Pancreas (tissue), 10 donors: ENCODE data around the gene BRI3. TPM values are rescaled to one million over a fixed set of nuclear protein-coding genes. Genes with fewer than 3 reads are reported as not detected.
"Not testable (repeated sequence)": the region's sequence is repeated elsewhere in the genome, so short reads cannot be mapped to it uniquely, and the experiment has no call there.

Experiments used
- ATAC-seq, 4 donors: fragments of 200-7000 bp; cut with Tn5 transposase; one replicate each; pipeline versions ENCODE4 v1.8.0 to v1.9.1; 2020; ENCODE audit warnings: mild to moderate bottlenecking in 4 of 4, moderate library complexity in 4 of 4
- DNase-seq, 6 donors: peaks; one replicate each; pipeline ENCODE4 v3.0.0-alpha.2; 2020
- FAIRE-seq: peaks from 2 replicates; lab custom pipeline; 2012; peaks lifted over from hg19 to GRCh38; lab: Jason Lieb, UNC
- H3K27ac ChIP-seq, 4 donors: fragments of 200-600 bp; sonication (generic); 1 replicate in 3 of 4; 2 replicates in 1 of 4; pipeline versions ENCODE4 v1.5.0 to v1.8.0; 2020
- H3K27me3 ChIP-seq, 4 donors: fragments of 200-600 bp; one replicate each; pipeline ENCODE4 v1.8.0; 2021
- H3K36me3 ChIP-seq, 3 donors: fragments of 200-600 bp; sonication (generic) in 1 of 3; one replicate each; pipeline versions ENCODE4 v1.5.0 to v1.8.0; 2020 to 2021
- H3K4me1 ChIP-seq, 3 donors: fragments of 200-600 bp; one replicate each; pipeline ENCODE4 v1.8.0; 2021
- H3K4me3 ChIP-seq, 4 donors: fragments of 200-600 bp; sonication (generic) in 2 of 4; one replicate each; pipeline versions ENCODE4 v1.5.0 to v1.8.0; 2020 to 2021
- H3K9me3 ChIP-seq, 4 donors: fragments of 200-600 bp; one replicate each; pipeline ENCODE4 v1.8.0; 2021
- WGBS, 2 donors: extraction: QIAGEN DNeasy Blood & Tissue Kit; methylation state at CpG; one replicate each; pipeline ENCODE4 v1.1.7; 2013; 5-methylcytosine and 5-hydroxymethylcytosine counted together
- intact Hi-C, 3 donors: fragments of 100-400 bp; cut with DNase I; formaldehyde crosslinking; loops; one replicate each; pipeline versions ENCODE4 v1.11.1 to v1.14.2; 2022
- polyA plus RNA-seq, 2 donors: library from polyadenylated mRNA; stranded (reverse); fragments of 200-250 nt; gene quantifications; one replicate each; pipeline ENCODE4 v1.2.3, GENCODE V29; 2013
- total RNA-seq, 6 donors: library from RNA; stranded (reverse); fragmentation: NEBNext Ultra II Directional in 4 of 6; extraction: Animal tissue kit (Norgen Biotek cat#: 25700) in 4 of 6; gene quantifications; one replicate each; pipeline versions ENCODE4 v1.2.1 to v1.2.4, GENCODE V29; 2021 to 2023
- TF ChIP-seq, protein P1 (sequence below), 4 donors: fragments of 200-600 bp; sonication (generic) in 3 of 4; IDR thresholded peaks; one replicate each; pipeline versions ENCODE4 v1.5.0 to v1.8.0; 2021; ENCODE audit warnings: antibody characterized with exemption in 4 of 4
- donor health status: healthy with polysubstance abuse.
- donor health status: DM: no; HTN: no; CAD: no; lungs with moderate emphysema.
- donor health status: DM: no; HTN: no; CAD: no.
- donor health status: control.
- donor health status: control.
- donor health status: Bipolar disorder and iron deficiency.
- donor health status: DM: yes; HTN: yes; CAD: no.
- donor health status: DM: no; HTN: no; CAD: no.
- donor health status: DM: no; HTN: no; CAD: no.
- donor health status: DM: yes; HTN: yes; CAD: no.

BRI3 gene
- total and polyA plus RNA-seq, 8 donors, result 88.0 to 122 (median 113) TPM

- no peak for DNase-seq
- H3K9me3 ChIP-seq, result no peaks in the 10 kb centered on the region
- 92 to 93% methylated on average over 14 of the region's 14 CpGs for WGBS, 2 donors
- peaks cover 0 to 52% (median 0%) of the 10 kb centered on the region in 3 donors for H3K36me3 ChIP-seq
- no peak for ATAC-seq
- FAIRE-seq, result no peak
- TF ChIP-seq, protein P1, sequence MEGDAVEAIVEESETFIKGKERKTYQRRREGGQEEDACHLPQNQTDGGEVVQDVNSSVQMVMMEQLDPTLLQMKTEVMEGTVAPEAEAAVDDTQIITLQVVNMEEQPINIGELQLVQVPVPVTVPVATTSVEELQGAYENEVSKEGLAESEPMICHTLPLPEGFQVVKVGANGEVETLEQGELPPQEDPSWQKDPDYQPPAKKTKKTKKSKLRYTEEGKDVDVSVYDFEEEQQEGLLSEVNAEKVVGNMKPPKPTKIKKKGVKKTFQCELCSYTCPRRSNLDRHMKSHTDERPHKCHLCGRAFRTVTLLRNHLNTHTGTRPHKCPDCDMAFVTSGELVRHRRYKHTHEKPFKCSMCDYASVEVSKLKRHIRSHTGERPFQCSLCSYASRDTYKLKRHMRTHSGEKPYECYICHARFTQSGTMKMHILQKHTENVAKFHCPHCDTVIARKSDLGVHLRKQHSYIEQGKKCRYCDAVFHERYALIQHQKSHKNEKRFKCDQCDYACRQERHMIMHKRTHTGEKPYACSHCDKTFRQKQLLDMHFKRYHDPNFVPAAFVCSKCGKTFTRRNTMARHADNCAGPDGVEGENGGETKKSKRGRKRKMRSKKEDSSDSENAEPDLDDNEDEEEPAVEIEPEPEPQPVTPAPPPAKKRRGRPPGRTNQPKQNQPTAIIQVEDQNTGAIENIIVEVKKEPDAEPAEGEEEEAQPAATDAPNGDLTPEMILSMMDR (IDR thresholded peaks at IDR 0.05), result no peak
- no peak overlapping the region for H3K27ac ChIP-seq
- no peaks in the 10 kb centered on the region for H3K4me1 ChIP-seq
- H3K4me3 ChIP-seq, result no peak overlapping the region
- no peaks in the 10 kb centered on the region for H3K27me3 ChIP-seq
- intact Hi-C loops, result no loop called here
Measured at GRCh38 chr7:98307971-98308466, 26.5 kb downstream of the BRI3 start.

- Histone ChIP-seq H3K4me3 (no peak overlapping the region), H3K27me3 (no peaks in the 10 kb centered on the region), H3K27ac (no peak overlapping the region), H3K4me1 (no peaks in the 10 kb centered on the region), H3K9me3 (no peaks in the 10 kb centered on the region), H3K36me3 (peaks cover 0 to 44% (median 0%) of the 10 kb centered on the region in 3 donors)
- TF ChIP-seq, protein P1 (IDR thresholded peaks at IDR 0.05), result no peak
- DNase-seq (no peak), FAIRE-seq (no peak), ATAC-seq (no peak)
- 94 to 97% methylated on average over 8 of the region's 8 CpGs for WGBS, 2 donors
- intact Hi-C loops, result no loop called here
Measured at GRCh38 chr7:98309566-98309965, 28.1 kb downstream of the BRI3 start.

GRCh38 chr7:98312201-98312600 is 30.7 kb downstream of the BRI3 start:
- H3K27ac ChIP-seq, result no peak overlapping the region
- WGBS, 2 donors, result 75% methylated on average over 7 of the region's 7 CpGs
- DNase-seq (no peak), FAIRE-seq (no peak), ATAC-seq (no peak)
- TF ChIP-seq, protein P1 (IDR thresholded peaks at IDR 0.05), result no peak
- H3K4me3 ChIP-seq, result no peak overlapping the region
- peaks cover 0 to 52% (median 0%) of the 10 kb centered on the region in 3 donors for H3K36me3 ChIP-seq
- no peaks in the 10 kb centered on the region for H3K9me3 ChIP-seq
- intact Hi-C loops, result no loop called here
- no peaks in the 10 kb centered on the region for H3K27me3 ChIP-seq
- no peaks in the 10 kb centered on the region for H3K4me1 ChIP-seq

- WGBS, 2 donors, result 92 to 94% methylated on average over 11 of the region's 11 CpGs
- Histone ChIP-seq H3K27ac (no peak overlapping the region), H3K27me3 (no peaks in the 10 kb centered on the region), H3K4me1 (no peaks in the 10 kb centered on the region), H3K4me3 (no peak overlapping the region), H3K9me3 (no peaks in the 10 kb centered on the region), H3K36me3 (peaks cover 0 to 34% (median 0%) of the 10 kb centered on the region in 3 donors)
- DNase-seq, result no peak
- FAIRE-seq, result no peak
- TF ChIP-seq, protein P1 (IDR thresholded peaks at IDR 0.05), result no peak
- intact Hi-C loops, result no loop called here
- no peak for ATAC-seq
Measured at GRCh38 chr7:98314469-98314868, 33.0 kb downstream of the BRI3 start.

DNA sequence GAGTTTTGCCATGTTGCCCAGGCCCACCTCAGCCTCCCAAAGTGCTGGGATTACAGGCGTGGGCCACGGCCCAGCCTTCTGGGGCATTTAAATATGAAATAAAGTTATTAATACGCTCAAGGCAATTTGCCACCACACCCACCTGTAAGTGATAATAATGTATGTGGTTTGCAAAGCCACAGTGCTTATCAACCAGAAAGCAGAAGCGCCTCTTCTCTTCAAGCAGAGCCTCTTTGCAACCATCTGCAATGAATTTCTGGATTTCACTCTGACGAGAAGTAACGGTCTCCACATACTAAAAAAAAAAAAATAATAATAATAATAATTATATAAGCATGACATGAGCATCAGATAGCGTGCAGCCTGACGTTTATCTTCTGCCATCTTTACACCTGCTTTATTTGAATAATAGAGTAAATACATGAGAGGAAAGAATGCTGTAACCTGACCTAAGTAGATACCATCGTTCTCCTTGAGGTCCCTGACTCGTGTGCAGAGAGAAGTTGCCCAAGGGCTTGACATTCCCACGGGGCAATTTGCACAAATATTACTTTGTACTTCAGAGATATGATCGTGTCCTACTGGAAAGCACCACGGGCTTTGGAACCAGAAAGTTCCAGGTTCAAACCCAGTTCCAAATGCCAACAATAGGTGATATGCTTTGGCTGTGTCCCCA is 34.0 kb downstream of the BRI3 start:
- H3K4me1 ChIP-seq, result no peaks in the 10 kb centered on the region
- no peak overlapping the region for H3K27ac ChIP-seq
- no peak for DNase-seq
- no peak for FAIRE-seq
- intact Hi-C loops, result no loop called here
- WGBS, 2 donors, result 68 to 75% methylated on average over 13 of the region's 13 CpGs
- ATAC-seq, result no peak
- TF ChIP-seq, protein P1 (IDR thresholded peaks at IDR 0.05), result no peak
- H3K9me3 ChIP-seq, result no peaks in the 10 kb centered on the region
- H3K4me3 ChIP-seq, result no peak overlapping the region
- no peaks in the 10 kb centered on the region for H3K27me3 ChIP-seq
- H3K36me3 ChIP-seq, result peaks cover 0 to 24% (median 0%) of the 10 kb centered on the region in 3 donors

- not testable (repeated sequence) for H3K27ac ChIP-seq
- 94 to 98% methylated on average over 4 of the region's 4 CpGs for WGBS, 2 donors
Measured at GRCh38 chr7:98315994-98316527, 34.6 kb downstream of the BRI3 start.

More at GRCh38 chr7:98315994-98316527, 34.6 kb downstream of the BRI3 start:
- H3K9me3 ChIP-seq, intact Hi-C loops, H3K27me3 ChIP-seq, DNase-seq, H3K4me3 ChIP-seq, H3K4me1 ChIP-seq, FAIRE-seq, ATAC-seq: not testable (repeated sequence)
- peaks cover 0 to 18% (median 0%) of the 10 kb centered on the region in 3 donors for H3K36me3 ChIP-seq
